Measurements from ENCODE around the gene HBG2.
"Not testable (repeated sequence)": the region's sequence is repeated elsewhere in the genome, so short reads cannot be mapped to it uniquely, and the experiment has no call there.

HBG2 gene

DNA sequence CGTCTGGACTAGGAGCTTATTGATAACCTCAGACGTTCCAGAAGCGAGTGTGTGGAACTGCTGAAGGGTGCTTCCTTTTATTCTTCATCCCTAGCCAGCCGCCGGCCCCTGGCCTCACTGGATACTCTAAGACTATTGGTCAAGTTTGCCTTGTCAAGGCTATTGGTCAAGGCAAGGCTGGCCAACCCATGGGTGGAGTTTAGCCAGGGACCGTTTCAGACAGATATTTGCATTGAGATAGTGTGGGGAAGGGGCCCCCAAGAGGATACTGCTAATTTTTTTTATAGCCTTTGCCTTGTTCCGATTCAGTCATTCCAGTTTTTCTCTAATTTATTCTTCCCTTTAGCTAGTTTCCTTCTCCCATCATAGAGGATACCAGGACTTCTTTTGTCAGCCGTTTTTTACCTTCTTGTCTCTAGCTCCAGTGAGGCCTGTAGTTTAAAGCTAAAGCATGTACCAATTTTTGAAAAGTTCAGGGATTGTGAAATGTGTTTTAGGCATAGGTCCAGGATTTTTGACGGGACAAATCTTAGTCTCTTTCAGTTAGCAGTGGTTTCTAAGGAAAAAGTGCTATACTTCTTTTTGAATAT, 4.7 kb downstream of the HBG2 start, which contains the start of gene HBG1:
HBG1 (minus strand) TSS at position 51 of the 590 bp plus-strand sequence. CDS start 53 bp downstream, outside the sequence.
- not testable (repeated sequence) for DNase-seq (ENCODE audit: low read depth in 2 of 2)

GRCh38 chr11:5248498-5248897, 6.1 kb downstream of the HBG2 start:
- DNase-seq (ENCODE audit: low read depth in 2 of 2) = not testable (repeated sequence)

DNA sequence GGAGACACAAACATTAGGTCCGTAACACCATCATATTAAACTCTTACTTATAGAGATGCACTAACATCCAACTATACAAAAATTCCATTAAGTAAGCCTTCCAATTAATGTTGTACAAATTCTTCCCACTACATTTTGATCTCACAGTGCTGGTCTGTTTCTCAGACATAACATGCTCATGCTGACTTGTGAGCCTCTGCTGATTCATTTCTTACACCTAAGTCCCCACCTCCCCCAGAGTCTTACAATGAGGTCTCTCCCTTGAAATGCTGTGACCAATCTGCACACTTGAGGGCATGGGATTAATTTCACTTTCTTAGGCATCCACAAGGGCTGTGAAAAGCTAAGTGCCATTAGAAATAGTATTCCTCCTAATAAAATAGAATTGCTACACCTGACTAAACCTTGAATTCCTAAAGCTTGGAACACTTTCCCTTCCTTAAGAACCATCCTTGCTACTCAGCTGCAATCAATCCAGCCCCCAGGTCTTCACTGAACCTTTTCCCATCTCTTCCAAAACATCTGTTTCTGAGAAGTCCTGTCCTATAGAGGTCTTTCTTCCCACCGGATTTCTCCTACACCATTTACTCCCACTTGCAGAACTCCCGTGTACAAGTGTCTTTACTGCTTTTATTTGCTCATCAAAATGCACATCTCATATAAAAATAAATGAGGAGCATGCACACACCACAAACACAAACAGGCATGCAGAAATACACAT, 6.9 kb downstream of the HBG2 start:
- no peak for DNase-seq (ENCODE audit: low read depth in 2 of 2)

- DNase-seq (ENCODE audit: low read depth in 2 of 2) = no peak
These were observed 7.7 kb downstream of the HBG2 start for GRCh38 chr11:5246772-5247471.

DNA sequence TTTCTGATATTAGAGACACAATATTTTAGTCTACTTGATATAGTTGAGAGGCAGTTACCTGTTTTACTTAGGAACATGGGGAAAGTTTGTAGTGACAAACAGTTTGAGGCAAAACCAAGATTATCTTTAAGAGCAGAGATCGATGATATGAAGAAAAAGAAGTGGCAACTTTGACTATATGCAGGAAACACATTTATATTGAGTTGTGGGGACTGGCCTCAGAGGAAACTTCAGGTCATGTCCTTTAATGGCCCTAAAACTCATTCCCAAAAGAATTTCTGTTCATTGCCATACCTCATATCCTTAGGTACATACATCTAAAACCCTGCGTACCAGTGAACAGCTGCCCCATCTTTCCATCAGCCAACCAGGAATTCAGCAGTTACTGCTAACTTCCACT, 9.4 kb downstream of the HBG2 start:
- no peak for DNase-seq (ENCODE audit: low read depth in 2 of 2)

GRCh38 chr11:5243816-5244180, 10.8 kb downstream of the HBG2 start:
- no peak for DNase-seq (ENCODE audit: low read depth in 2 of 2)

GRCh38 chr11:5242933-5243815, 11.4 kb downstream of the HBG2 start:
- DNase-seq (ENCODE audit: low read depth in 2 of 2) = no peak

GRCh38 chr11:5242208-5242607, 12.4 kb downstream of the HBG2 start:
- DNase-seq (ENCODE audit: low read depth in 2 of 2) = no peak

- DNase-seq (ENCODE audit: low read depth in 2 of 2) = no peak
These were observed 13.1 kb downstream of the HBG2 start for GRCh38 chr11:5241458-5241857.

- no peak for DNase-seq (ENCODE audit: low read depth in 2 of 2)
These were observed 14.1 kb downstream of the HBG2 start for GRCh38 chr11:5240458-5240857.

DNA sequence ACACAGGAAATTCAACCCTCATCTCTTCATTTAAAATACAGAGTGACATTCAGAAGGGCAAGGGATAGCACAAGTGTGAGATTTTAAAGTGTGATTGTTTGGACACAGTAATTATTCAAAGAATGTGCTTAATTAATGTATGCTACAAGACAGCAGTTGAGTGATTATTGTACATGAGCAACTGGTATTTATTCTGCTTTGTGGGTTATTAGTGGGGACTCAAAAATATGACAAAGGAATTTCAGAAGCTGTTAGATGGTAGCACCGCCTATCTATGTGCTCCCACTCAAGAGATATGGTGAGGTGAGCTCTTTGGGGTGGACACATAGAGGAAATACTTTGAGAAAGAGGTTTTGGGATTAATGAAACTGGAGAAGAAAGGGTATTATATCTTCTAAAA, 14.5 kb downstream of the HBG2 start:
- DNase-seq (ENCODE audit: low read depth in 2 of 2) = no peak

DNA sequence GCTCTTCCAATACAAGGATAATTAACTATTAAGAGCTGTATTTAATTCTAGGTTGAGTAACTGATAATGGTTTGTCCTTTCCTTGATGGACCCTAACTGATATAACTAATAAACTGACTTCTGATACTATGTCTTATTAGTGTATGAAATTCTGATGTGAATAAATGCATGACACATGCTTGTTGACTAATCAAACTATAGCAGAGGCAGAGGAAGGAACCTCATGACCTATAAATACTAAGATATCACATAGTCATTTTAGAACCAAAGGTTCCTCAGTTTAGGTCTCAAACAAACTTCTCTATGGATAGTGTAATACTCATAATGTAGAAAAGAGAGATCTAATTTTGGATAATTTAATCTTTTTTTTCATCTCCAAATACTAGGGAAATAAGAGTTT, 15.5 kb downstream of the HBG2 start:
- no peak for DNase-seq (ENCODE audit: low read depth in 2 of 2)

DNA sequence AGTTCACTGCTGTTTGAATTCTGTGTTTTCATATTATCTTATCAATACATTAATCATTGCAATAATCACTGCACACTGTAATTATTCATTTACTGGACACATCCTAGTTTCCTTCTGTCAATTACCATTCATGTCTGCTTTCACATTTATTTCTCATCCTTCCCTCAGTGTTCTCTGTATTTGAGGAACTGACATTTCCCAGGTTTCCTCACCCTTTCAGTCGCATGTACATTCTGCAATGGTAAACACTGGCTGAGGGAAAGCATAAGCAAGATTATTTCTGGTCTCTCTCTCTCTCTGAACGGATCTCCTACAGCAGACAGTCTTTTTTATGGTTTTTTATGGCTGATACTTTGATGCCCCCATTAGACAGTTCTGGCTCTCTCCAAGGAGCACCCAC, 16.1 kb downstream of the HBG2 start:
- DNase-seq (ENCODE audit: low read depth in 2 of 2) = no peak

DNA sequence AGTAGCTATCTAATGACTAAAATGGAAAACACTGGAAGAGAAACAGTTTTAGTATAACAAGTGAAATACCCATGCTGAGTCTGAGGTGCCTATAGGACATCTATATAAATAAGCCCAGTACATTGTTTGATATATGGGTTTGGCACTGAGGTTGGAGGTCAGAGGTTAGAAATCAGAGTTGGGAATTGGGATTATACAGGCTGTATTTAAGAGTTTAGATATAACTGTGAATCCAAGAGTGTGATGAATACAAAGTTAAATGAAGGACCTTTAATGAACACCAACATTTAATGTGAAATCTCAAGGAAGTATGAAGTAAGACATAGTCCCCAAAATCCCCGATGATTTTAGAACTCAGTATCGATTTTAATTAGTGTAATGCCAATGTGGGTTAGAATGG, 17.2 kb downstream of the HBG2 start:
- DNase-seq (ENCODE audit: low read depth in 2 of 2) = no peak

GRCh38 chr11:5235364-5236095, 19.1 kb downstream of the HBG2 start:
- no peak for DNase-seq (ENCODE audit: low read depth in 2 of 2)

DNA sequence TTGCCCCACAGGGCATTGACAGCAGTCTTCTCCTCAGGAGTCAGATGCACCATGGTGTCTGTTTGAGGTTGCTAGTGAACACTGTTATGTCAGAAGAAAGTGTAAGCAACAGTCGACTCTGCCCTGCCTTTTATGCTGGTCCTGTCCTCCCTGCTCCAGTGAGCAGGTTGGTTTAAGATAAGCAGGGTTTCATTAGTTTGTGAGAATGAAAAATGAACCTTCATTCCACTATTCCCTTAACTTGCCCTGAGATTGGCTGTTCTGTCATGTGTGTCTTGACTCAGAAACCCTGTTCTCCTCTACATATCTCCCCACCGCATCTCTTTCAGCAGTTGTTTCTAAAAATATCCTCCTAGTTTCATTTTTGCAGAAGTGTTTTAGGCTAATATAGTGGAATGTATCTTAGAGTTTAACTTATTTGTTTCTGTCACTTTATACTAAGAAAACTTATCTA, 20.2 kb downstream of the HBG2 start, which contains the start of gene HBD:
HBD (minus strand) TSS at position 103 of the 454 bp plus-strand sequence; CDS start at position 53, 50 bp downstream.
- DNase-seq (ENCODE audit: low read depth in 2 of 2) = no peak

DNA sequence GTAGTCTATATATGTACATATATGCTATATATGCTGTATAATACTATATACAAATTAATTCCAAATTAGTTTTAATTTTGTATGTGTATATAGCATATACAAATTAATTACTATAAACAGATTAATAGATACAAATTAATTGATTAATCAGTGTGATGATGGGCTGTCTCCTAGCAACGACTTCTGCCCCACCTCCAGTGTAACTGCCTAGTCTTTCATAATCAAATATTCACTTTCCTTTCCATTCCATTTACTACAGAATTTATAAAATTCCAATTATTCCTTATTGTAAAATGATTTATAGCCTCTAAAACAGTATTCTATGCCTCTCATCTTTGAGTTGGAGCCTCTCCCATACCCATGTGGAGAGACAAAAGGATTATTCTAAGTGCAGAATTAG, 21.3 kb downstream of the HBG2 start:
- no peak for DNase-seq (ENCODE audit: low read depth in 2 of 2)

DNA sequence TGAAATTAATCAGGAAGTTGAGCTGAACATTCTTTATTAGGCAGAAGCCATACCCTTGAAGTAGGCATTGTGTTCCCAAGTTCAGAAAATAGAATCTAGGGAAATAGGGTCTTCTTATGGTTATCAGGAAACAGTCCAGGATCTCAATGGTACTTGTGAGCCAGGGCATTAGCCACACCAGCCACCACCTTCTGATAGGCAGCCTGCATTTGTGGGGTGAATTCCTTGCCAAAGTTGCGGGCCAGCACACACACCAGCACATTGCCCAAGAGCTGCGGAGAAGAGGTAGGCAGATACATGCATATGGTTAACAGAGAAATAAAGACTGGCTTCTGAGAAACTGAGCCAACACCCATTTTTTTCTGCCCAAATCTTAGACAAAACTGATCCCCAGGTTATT, 21.8 kb downstream of the HBG2 start:
- no peak for DNase-seq (ENCODE audit: low read depth in 2 of 2)

GRCh38 chr11:5232176-5232575, 22.4 kb downstream of the HBG2 start:
- no peak for DNase-seq (ENCODE audit: low read depth in 2 of 2)

GRCh38 chr11:5231111-5231510, 23.5 kb downstream of the HBG2 start:
- no peak for DNase-seq (ENCODE audit: low read depth in 2 of 2)

- no peak for DNase-seq (ENCODE audit: low read depth in 2 of 2)
These were observed 24.3 kb downstream of the HBG2 start for GRCh38 chr11:5230266-5230665.

Measured in stimulated activated CD4-positive, alpha-beta T cell treated with anti-CD3 and anti-CD28 coated beads, Interleukin-15, amount 100 ng/mL, for 48 hours (primary cell).